ENCODE data around the gene UPK1A.

- TF ChIP-seq ELF4 (IDR thresholded peaks at IDR 0.05), result no peak
- TF ChIP-seq FOXA1 (IDR thresholded peaks at IDR 0.05), result no peak
- no peak for TF ChIP-seq L3MBTL2 (conservative IDR thresholded peaks at IDR 0.05)
- no peak for TF ChIP-seq ZNF384 (IDR thresholded peaks at IDR 0.05)
- no peak for TF ChIP-seq TARDBP (IDR thresholded peaks at IDR 0.05)
- no peak for TF ChIP-seq FOXM1 (IDR thresholded peaks at IDR 0.05; ENCODE audit: borderline replicate concordance)
- no peak for TF ChIP-seq NFRKB (IDR thresholded peaks at IDR 0.05)
Measured at GRCh38 chr19:35633727-35634440, 32.4 kb upstream of the UPK1A start.
